MM.1S (cell line): ENCODE data around the gene CASTOR2.

Experiments
- DNase-seq: peaks from one replicate; pipeline ENCODE4 v3.0.0-alpha.2; 2015
- H2AFZ ChIP-seq: fragments of 300-600 bp; sonication (generic); 2 replicates; pipeline ENCODE4 v1.6.0; 2016; ENCODE audit warnings: antibody characterized with exemption, low read length
- H3F3A ChIP-seq: fragments of 300-600 bp; sonication (generic); 2 replicates; pipeline ENCODE4 v1.6.1; 2016; ENCODE audit warnings: mild to moderate bottlenecking, antibody characterized with exemption, low read length, moderate library complexity, mixed read lengths; ENCODE audit not compliant: insufficient read depth
- H3K27ac ChIP-seq: fragments of 300-600 bp; sonication (generic); 2 replicates; pipeline ENCODE4 v1.5.1; 2016; ENCODE audit warnings: mild to moderate bottlenecking, low read length
- H3K27me3 ChIP-seq: fragments of 300-600 bp; sonication (generic); replicated peaks from 2 replicates; pipeline ENCODE4 v1.6.0; 2016; ENCODE audit warnings: low read length; ENCODE audit not compliant: insufficient read depth
- H3K36me3 ChIP-seq: fragments of 300-600 bp; sonication (generic); replicated peaks from 2 replicates; pipeline ENCODE4 v1.6.1; 2016; ENCODE audit warnings: mild to moderate bottlenecking, low read length, mixed read lengths; ENCODE audit not compliant: insufficient read depth
- H3K4me1 ChIP-seq: fragments of 300-600 bp; sonication (generic); 2 replicates; pipeline ENCODE4 v1.6.1; 2016; ENCODE audit warnings: low read length, mixed read lengths
- H3K4me2 ChIP-seq: fragments of 300-600 bp; sonication (generic); 2 replicates; pipeline ENCODE4 v1.6.0; 2016; ENCODE audit warnings: low read depth, low read length
- H3K4me3 ChIP-seq: fragments of 300-600 bp; sonication (generic); 2 replicates; pipeline ENCODE4 v1.5.1; 2016; ENCODE audit warnings: low read length, mixed read lengths
- H3K79me2 ChIP-seq: fragments of 300-600 bp; sonication (generic); 2 replicates; pipeline ENCODE4 v1.6.1; 2016; ENCODE audit warnings: mixed run types, low read length, mixed read lengths
- H3K9ac ChIP-seq: fragments of 300-600 bp; sonication (generic); 2 replicates; pipeline ENCODE4 v1.6.1; 2016; ENCODE audit warnings: low read length, mixed read lengths
- H3K9me2 ChIP-seq: fragments of 300-600 bp; sonication (generic); replicated peaks from 2 replicates; pipeline ENCODE4 v1.6.1; 2016; ENCODE audit warnings: mild to moderate bottlenecking, low read length, mixed read lengths; ENCODE audit not compliant: insufficient read depth
- H3K9me3 ChIP-seq: fragments of 300-600 bp; sonication (generic); replicated peaks from 2 replicates; pipeline ENCODE4 v1.6.1; 2016; ENCODE audit warnings: mild to moderate bottlenecking, low read length, mixed read lengths; ENCODE audit not compliant: insufficient read depth
- H4K20me1 ChIP-seq: fragments of 300-600 bp; sonication (generic); 2 replicates; pipeline ENCODE4 v1.6.1; 2016; ENCODE audit warnings: mild to moderate bottlenecking, low read length, moderate library complexity, mixed read lengths; ENCODE audit not compliant: insufficient read depth
- EZH2 ChIP-seq: fragments of 300-600 bp; sonication (generic); optimal IDR thresholded peaks from 2 replicates; pipeline ENCODE3; 2017; ENCODE audit warnings: low read depth, mild to moderate bottlenecking, antibody characterized with exemption, low read length, mixed read lengths
- EZH2phosphoT487 ChIP-seq: fragments of 300-600 bp; sonication (generic); IDR thresholded peaks from 2 replicates; pipeline ENCODE4 v1.6.1; 2018; ENCODE audit warnings: antibody characterized with exemption, low read length
- TF ChIP-seq, protein P1 (sequence below): fragments of 300-600 bp; sonication (generic); IDR thresholded peaks from 2 replicates; pipeline ENCODE4 v1.5.1; 2016; ENCODE audit warnings: antibody characterized with exemption, low read length, mixed read lengths

The CASTOR2 gene

DNA sequence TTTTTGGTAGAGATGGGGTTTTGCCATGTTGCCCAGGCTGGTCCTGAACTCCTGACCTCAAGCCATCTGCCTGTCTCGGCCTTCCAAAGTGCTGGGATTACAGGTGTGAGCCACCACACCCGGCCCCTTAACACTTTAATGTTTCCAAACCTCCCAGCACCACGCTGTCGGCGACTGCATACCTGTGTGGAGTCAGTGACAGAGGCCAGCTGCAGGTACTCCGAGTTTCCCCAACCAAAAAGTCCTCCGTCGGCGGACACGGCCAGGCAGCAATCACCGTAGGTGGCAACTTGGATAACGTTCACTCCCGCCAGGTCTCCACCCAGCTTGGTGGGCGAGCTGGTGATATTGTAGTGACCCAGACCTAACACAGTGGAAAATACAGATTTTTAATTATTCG, 93.9 kb downstream of the CASTOR2 start:
- H3K4me3 ChIP-seq, result no peak overlapping the region
- no peaks in the 10 kb centered on the region for H3K4me1 ChIP-seq
- no peaks in the 10 kb centered on the region for H3K9me3 ChIP-seq

DNA sequence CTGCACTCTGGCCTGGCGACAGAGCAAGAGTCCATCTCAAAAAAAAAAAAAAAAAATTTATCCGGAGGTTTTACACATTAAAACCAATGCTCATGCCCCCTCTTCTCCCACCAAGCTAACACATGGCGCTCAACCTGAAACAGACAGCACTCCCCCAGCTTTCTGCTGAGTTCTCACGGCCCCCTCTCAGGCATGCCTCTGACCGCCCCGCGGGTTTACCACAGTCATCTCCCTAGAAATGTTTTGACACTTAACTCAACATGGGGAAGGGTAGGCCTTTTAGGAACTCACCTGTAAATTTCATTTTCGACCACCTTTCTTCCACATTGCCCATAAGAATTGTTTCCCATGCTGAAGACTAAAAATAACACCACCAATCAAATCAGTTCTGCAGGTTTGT, 99.8 kb downstream of the CASTOR2 start:
- no peak for DNase-seq
- no peaks in the 10 kb centered on the region for H3K27me3 ChIP-seq
- H3K9ac ChIP-seq, result no peak overlapping the region
- no peaks in the 10 kb centered on the region for H4K20me1 ChIP-seq
- H3K9me2 ChIP-seq, result no peaks in the 10 kb centered on the region
- H3K4me1 ChIP-seq, result no peaks in the 10 kb centered on the region
- no peaks in the 10 kb centered on the region for H3F3A ChIP-seq
- H3K9me3 ChIP-seq, result no peaks in the 10 kb centered on the region
- H3K4me2 ChIP-seq, result no peak overlapping the region
- no peaks in the 10 kb centered on the region for H3K79me2 ChIP-seq
- H3K27ac ChIP-seq, result no peak overlapping the region
- H2AFZ ChIP-seq, result no peak overlapping the region
- H3K4me3 ChIP-seq, result no peak overlapping the region
- no peaks in the 10 kb centered on the region; the same call in 1 of the 2 replicates for H3K36me3 ChIP-seq
- no peak for TF ChIP-seq EZH2
- TF ChIP-seq EZH2phosphoT487, result no peak
- TF ChIP-seq, protein P1, sequence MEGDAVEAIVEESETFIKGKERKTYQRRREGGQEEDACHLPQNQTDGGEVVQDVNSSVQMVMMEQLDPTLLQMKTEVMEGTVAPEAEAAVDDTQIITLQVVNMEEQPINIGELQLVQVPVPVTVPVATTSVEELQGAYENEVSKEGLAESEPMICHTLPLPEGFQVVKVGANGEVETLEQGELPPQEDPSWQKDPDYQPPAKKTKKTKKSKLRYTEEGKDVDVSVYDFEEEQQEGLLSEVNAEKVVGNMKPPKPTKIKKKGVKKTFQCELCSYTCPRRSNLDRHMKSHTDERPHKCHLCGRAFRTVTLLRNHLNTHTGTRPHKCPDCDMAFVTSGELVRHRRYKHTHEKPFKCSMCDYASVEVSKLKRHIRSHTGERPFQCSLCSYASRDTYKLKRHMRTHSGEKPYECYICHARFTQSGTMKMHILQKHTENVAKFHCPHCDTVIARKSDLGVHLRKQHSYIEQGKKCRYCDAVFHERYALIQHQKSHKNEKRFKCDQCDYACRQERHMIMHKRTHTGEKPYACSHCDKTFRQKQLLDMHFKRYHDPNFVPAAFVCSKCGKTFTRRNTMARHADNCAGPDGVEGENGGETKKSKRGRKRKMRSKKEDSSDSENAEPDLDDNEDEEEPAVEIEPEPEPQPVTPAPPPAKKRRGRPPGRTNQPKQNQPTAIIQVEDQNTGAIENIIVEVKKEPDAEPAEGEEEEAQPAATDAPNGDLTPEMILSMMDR, result no peak

More for the DNA sequence above, 93.9 kb downstream of the CASTOR2 start:
- peaks cover 4% of the 10 kb centered on the region; the same call in 1 of the 2 replicates for H3K36me3 ChIP-seq
- no peaks in the 10 kb centered on the region for H3K79me2 ChIP-seq
- DNase-seq, result no peak
- H2AFZ ChIP-seq, result no peak overlapping the region
- H3K9me2 ChIP-seq, result no peaks in the 10 kb centered on the region
- no peaks in the 10 kb centered on the region for H3F3A ChIP-seq
- H3K4me2 ChIP-seq, result no peak overlapping the region
- H3K27ac ChIP-seq, result no peak overlapping the region
- H3K9ac ChIP-seq, result no peak overlapping the region
- TF ChIP-seq EZH2 (no peak), EZH2phosphoT487 (no peak)
- TF ChIP-seq, protein P1, result no peak
- no peaks in the 10 kb centered on the region for H4K20me1 ChIP-seq
- no peaks in the 10 kb centered on the region for H3K27me3 ChIP-seq

DNA sequence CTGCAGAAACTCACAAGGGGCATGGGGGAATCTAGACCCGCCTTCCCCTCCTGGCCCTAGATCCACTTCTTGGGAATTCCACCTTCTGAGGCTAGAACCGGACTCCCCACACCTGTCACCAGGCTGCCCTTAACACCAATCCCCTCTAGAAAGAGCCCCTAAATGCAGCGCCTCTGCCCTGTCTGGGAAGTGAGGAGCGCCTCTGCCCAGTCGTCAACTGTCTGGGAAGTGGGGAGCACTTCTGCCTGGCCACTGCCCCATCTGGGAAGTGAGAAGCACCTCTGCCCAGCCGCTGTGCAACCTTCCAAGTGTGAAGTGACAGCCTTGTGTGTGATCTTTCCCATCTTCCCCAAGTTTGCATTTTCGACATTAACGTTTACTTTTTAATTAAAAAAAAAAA, 100.3 kb downstream of the CASTOR2 start:
- H3K9me3 ChIP-seq, result no peaks in the 10 kb centered on the region
- H3K4me3 ChIP-seq, result no peak overlapping the region
- no peak overlapping the region for H3K9ac ChIP-seq
- H3K9me2 ChIP-seq, result no peaks in the 10 kb centered on the region
- no peak overlapping the region for H2AFZ ChIP-seq
- no peaks in the 10 kb centered on the region; the same call in 1 of the 2 replicates for H3K36me3 ChIP-seq
- no peaks in the 10 kb centered on the region for H3F3A ChIP-seq
- no peaks in the 10 kb centered on the region for H3K4me1 ChIP-seq
- no peak overlapping the region for H3K27ac ChIP-seq
- H3K4me2 ChIP-seq, result no peak overlapping the region
- H4K20me1 ChIP-seq, result no peaks in the 10 kb centered on the region
- no peak for DNase-seq
- H3K79me2 ChIP-seq, result no peaks in the 10 kb centered on the region
- TF ChIP-seq, protein P1, result no peak
- no peak for TF ChIP-seq EZH2phosphoT487
- TF ChIP-seq EZH2, result no peak
- H3K27me3 ChIP-seq, result no peaks in the 10 kb centered on the region
